MM.1S (cell line): ENCODE data around the gene NSD2.

Experiments used
- EZH2 ChIP-seq: fragments of 300-600 bp; sonication (generic); optimal IDR thresholded peaks from 2 replicates; pipeline ENCODE3; 2017; ENCODE audit warnings: low read depth, mild to moderate bottlenecking, antibody characterized with exemption, low read length, mixed read lengths
- EZH2phosphoT487 ChIP-seq: fragments of 300-600 bp; sonication (generic); IDR thresholded peaks from 2 replicates; pipeline ENCODE4 v1.6.1; 2018; ENCODE audit warnings: antibody characterized with exemption, low read length
- TF ChIP-seq, protein P1 (sequence below): fragments of 300-600 bp; sonication (generic); IDR thresholded peaks from 2 replicates; pipeline ENCODE4 v1.5.1; 2016; ENCODE audit warnings: antibody characterized with exemption, low read length, mixed read lengths

DNA sequence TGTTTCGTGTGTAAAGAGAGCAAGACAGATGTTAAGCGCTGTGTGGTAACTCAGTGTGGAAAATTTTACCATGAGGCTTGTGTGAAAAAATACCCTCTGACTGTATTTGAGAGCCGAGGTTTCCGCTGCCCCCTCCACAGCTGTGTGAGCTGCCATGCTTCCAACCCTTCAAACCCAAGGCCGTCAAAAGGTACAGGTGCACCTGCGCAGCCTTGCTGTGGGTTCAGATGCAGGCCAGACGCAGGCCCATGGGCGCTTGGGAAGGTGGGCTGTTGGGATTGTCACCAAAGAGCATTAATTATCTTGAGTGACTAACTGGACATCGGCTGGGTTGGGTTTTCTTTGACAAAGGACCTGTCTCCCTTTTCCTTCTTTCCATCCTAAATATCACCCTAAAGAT is 82.1 kb downstream of the NSD2 start:
- TF ChIP-seq, protein P1, sequence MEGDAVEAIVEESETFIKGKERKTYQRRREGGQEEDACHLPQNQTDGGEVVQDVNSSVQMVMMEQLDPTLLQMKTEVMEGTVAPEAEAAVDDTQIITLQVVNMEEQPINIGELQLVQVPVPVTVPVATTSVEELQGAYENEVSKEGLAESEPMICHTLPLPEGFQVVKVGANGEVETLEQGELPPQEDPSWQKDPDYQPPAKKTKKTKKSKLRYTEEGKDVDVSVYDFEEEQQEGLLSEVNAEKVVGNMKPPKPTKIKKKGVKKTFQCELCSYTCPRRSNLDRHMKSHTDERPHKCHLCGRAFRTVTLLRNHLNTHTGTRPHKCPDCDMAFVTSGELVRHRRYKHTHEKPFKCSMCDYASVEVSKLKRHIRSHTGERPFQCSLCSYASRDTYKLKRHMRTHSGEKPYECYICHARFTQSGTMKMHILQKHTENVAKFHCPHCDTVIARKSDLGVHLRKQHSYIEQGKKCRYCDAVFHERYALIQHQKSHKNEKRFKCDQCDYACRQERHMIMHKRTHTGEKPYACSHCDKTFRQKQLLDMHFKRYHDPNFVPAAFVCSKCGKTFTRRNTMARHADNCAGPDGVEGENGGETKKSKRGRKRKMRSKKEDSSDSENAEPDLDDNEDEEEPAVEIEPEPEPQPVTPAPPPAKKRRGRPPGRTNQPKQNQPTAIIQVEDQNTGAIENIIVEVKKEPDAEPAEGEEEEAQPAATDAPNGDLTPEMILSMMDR, result no peak
- no peak for TF ChIP-seq EZH2phosphoT487
- TF ChIP-seq EZH2, result no peak
